Keratinocyte (primary cell): Measurements from ENCODE around the gene PARP9. TPM values are rescaled to one million over a fixed set of nuclear protein-coding genes. Genes with fewer than 3 reads are reported as not detected.

Experiments used
- DNase-seq: peaks from one replicate; pipeline ENCODE4 v3.0.0-alpha.2; 2011; ENCODE audit warnings: low read depth, missing footprints, low spot score
- FAIRE-seq: peaks from 2 replicates; lab custom pipeline; 2011; peaks lifted over from hg19 to GRCh38; lab: Jason Lieb, UNC
- H2AFZ ChIP-seq: 2 replicates; pipeline ENCODE4 v1.6.0; 2012; ENCODE audit warnings: low read length, control low read depth, inconsistent platforms; ENCODE audit not compliant: control insufficient read depth
- H3K27ac ChIP-seq: 2 replicates; pipeline ENCODE4 v1.5.1; 2011; ENCODE audit warnings: low read length; ENCODE audit not compliant: control insufficient read depth, insufficient read depth
- H3K27me3 ChIP-seq: 3 replicates; pipeline ENCODE4 v1.6.0; 2011; ENCODE audit warnings: low read length; ENCODE audit not compliant: control insufficient read depth, insufficient read depth; ENCODE audit errors: extremely low read depth
- H3K36me3 ChIP-seq, 2 experiments: 2 replicates in 1 of 2; 3 replicates in 1 of 2; pipeline ENCODE4 v1.5.1; 2011; ENCODE audit warnings: low read length in 2 of 2, mild to moderate bottlenecking in 1 of 2; ENCODE audit not compliant: control insufficient read depth in 2 of 2, insufficient read depth in 2 of 2; ENCODE audit errors: extremely low read depth in 1 of 2
- H3K4me1 ChIP-seq: 3 replicates; pipeline ENCODE4 v1.5.1; 2011; ENCODE audit warnings: low read length; ENCODE audit not compliant: control insufficient read depth, insufficient read depth; ENCODE audit errors: extremely low read depth
- H3K4me2 ChIP-seq: 3 replicates; pipeline ENCODE4 v1.6.0; 2011; ENCODE audit warnings: low read depth, low read length; ENCODE audit not compliant: control insufficient read depth, insufficient read depth; ENCODE audit errors: extremely low read depth
- H3K4me3 ChIP-seq, 3 experiments: fragments of 200-600 bp in 1 of 3; sonication (generic) in 1 of 3; 2 replicates in 2 of 3; 3 replicates in 1 of 3; pipeline ENCODE4 v1.5.1; 2011 to 2016; ENCODE audit warnings: low read length in 3 of 3, mild to moderate bottlenecking in 3 of 3, control low read depth in 2 of 3, inconsistent platforms in 1 of 3, low read depth in 1 of 3, mixed read lengths in 1 of 3, mixed run types in 1 of 3, moderate library complexity in 1 of 3; ENCODE audit not compliant: control insufficient read depth in 2 of 3, insufficient read depth in 2 of 3; ENCODE audit errors: extremely low read depth in 1 of 3
- H3K79me2 ChIP-seq: 2 replicates; pipeline ENCODE4 v1.6.0; 2012; ENCODE audit warnings: low read length; ENCODE audit not compliant: control insufficient read depth, insufficient read depth
- H3K9ac ChIP-seq: 3 replicates; pipeline ENCODE4 v1.6.0; 2011; ENCODE audit warnings: low read length; ENCODE audit not compliant: control insufficient read depth, insufficient read depth; ENCODE audit errors: extremely low read depth
- H3K9me1 ChIP-seq: 3 replicates; pipeline ENCODE4 v1.6.0; 2011; ENCODE audit warnings: low read length; ENCODE audit not compliant: control insufficient read depth, insufficient read depth; ENCODE audit errors: extremely low read depth
- H3K9me3 ChIP-seq: 2 replicates; pipeline ENCODE4 v1.5.1; 2012; ENCODE audit warnings: low read depth, low read length; ENCODE audit not compliant: control insufficient read depth
- H4K20me1 ChIP-seq: 3 replicates; pipeline ENCODE4 v1.6.0; 2011; ENCODE audit warnings: low read length; ENCODE audit not compliant: control insufficient read depth, insufficient read depth; ENCODE audit errors: extremely low read depth
- EZH2 ChIP-seq: IDR thresholded peaks from one replicate; pipeline ENCODE4 v1.6.1; 2012; ENCODE audit warnings: inconsistent platforms, mild to moderate bottlenecking, low read length, moderate library complexity
- dilution Hi-C: fragments of 300-500 bp; cut with MboI; formaldehyde crosslinking; loops from one replicate; pipeline ENCODE4 v1.7.0; 2020; ENCODE audit warnings: low sequenced_read_pairs; ENCODE audit not compliant: extremely low pct_ligation_motif_present
- polyA plus RNA-seq, 5 experiments: library from polyadenylated mRNA; depleted of rRNA in 3 of 5; stranded (reverse) in 3 of 5; stranded (forward) in 1 of 5; unstranded in 1 of 5; fragments of >200 nt; gene quantifications; 1 replicate in 1 of 5; 2 replicates in 3 of 5; 3 replicates in 1 of 5; pipeline versions ENCODE4 v1.2.1 to v1.2.3, GENCODE V29; 2011 to 2012; ENCODE audit warnings: missing spikeins in 2 of 5, low read depth in 1 of 5, low replicate concordance in 1 of 5
- TF ChIP-seq, protein P1 (sequence below), 3 experiments: IDR thresholded peaks in 1 of 3; conservative IDR thresholded peaks in 1 of 3; optimal IDR thresholded peaks in 1 of 3; 2 replicates in 2 of 3; 3 replicates in 1 of 3; pipeline versions ENCODE3 to v1.5.1; 2011; ENCODE audit warnings: low read length in 3 of 3, mild to moderate bottlenecking in 3 of 3, moderate library complexity in 2 of 3, control low read depth in 1 of 3, inconsistent platforms in 1 of 3; ENCODE audit not compliant: insufficient read depth in 2 of 3; ENCODE audit errors: extremely low read depth in 1 of 3

Gene PARP9
- polyA plus RNA-seq, 1 donor (not counting 4 experiments of a cell fraction or from before 2014, with no cell fraction given) = 70.1 TPM

DNA sequence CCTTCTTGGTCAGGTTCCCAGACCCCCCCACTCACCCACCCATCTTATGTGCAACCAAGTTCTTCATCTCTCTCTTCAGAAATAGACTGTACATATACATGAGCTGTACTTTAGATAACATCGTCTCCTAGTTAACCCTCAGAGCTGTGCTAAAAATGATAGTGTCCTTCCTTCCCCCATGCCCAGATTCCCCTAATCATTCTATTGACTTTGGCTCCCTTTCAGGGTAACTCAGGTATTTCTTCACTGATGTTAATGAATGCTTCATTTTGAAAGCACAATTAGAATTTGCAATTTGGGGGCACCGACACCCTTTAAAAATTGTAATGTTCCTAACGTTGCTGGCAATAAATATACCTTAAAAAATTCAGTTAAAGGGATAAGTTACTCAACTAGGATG, 10.9 kb downstream of the PARP9 start:
- Histone ChIP-seq H3K4me3 (no peak overlapping the region), H4K20me1 (no peaks in the 10 kb centered on the region), H3K36me3 (peaks cover 5 to 32% of the 10 kb centered on the region in 2 experiments), H3K79me2 (no peaks in the 10 kb centered on the region), H3K27ac (no peak overlapping the region), H2AFZ (no peak overlapping the region), H3K9me1 (no peaks in the 10 kb centered on the region), H3K9me3 (no peaks in the 10 kb centered on the region), H3K4me1 (peaks cover 5% of the 10 kb centered on the region), H3K9ac (no peak overlapping the region), H3K4me2 (no peak overlapping the region), H3K27me3 (no peaks in the 10 kb centered on the region)
- no peak for FAIRE-seq
- DNase-seq = no peak
- dilution Hi-C loops = no loop called here
- TF ChIP-seq, protein P1, sequence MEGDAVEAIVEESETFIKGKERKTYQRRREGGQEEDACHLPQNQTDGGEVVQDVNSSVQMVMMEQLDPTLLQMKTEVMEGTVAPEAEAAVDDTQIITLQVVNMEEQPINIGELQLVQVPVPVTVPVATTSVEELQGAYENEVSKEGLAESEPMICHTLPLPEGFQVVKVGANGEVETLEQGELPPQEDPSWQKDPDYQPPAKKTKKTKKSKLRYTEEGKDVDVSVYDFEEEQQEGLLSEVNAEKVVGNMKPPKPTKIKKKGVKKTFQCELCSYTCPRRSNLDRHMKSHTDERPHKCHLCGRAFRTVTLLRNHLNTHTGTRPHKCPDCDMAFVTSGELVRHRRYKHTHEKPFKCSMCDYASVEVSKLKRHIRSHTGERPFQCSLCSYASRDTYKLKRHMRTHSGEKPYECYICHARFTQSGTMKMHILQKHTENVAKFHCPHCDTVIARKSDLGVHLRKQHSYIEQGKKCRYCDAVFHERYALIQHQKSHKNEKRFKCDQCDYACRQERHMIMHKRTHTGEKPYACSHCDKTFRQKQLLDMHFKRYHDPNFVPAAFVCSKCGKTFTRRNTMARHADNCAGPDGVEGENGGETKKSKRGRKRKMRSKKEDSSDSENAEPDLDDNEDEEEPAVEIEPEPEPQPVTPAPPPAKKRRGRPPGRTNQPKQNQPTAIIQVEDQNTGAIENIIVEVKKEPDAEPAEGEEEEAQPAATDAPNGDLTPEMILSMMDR (optimal IDR thresholded peaks at IDR 0.05 in 1 of 3, IDR thresholded peaks at IDR 0.05 in 1 of 3, conservative IDR thresholded peaks at IDR 0.05 in 1 of 3; ENCODE audit: extremely low read depth in 1 of 3, insufficient read depth in 2 of 3, low read length in 3 of 3) = no peak
- no peak for TF ChIP-seq EZH2

DNA sequence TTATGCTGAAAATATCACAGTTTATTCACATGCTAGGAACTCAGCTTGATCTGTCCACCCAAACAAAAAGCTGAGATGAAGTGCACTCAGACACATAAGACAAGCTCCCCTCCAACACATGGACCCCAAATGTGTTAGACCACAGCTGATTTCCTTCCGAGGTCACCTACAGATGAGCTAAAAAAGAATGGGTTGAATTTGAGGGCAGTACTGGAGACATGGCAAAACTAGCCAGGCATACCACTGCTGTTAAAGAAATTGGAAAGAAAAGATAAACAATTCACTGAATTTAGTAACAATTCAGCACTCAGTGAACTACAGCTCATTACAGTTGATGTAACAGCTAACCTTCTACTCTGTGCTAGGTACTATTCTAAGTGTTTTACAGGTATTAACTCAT, 15.5 kb downstream of the PARP9 start:
- no peaks in the 10 kb centered on the region for H3K27me3 ChIP-seq
- H3K4me1 ChIP-seq = no peaks in the 10 kb centered on the region
- no peak overlapping the region for H3K27ac ChIP-seq
- H3K9me3 ChIP-seq = no peaks in the 10 kb centered on the region
- FAIRE-seq (no peak), DNase-seq (no peak)
- TF ChIP-seq EZH2 = no peak
- TF ChIP-seq, protein P1 (optimal IDR thresholded peaks at IDR 0.05 in 1 of 3, IDR thresholded peaks at IDR 0.05 in 1 of 3, conservative IDR thresholded peaks at IDR 0.05 in 1 of 3; ENCODE audit: extremely low read depth in 1 of 3, insufficient read depth in 2 of 3, low read length in 3 of 3) = no peak
- no peaks in the 10 kb centered on the region for H3K79me2 ChIP-seq
- peaks cover 0 to 23% of the 10 kb centered on the region in 2 experiments for H3K36me3 ChIP-seq
- H3K4me2 ChIP-seq = no peak overlapping the region
- dilution Hi-C loops = no loop called here
- no peaks in the 10 kb centered on the region for H3K9me1 ChIP-seq
- no peak overlapping the region for H3K4me3 ChIP-seq
- no peak overlapping the region for H2AFZ ChIP-seq
- H3K9ac ChIP-seq = no peak overlapping the region
- no peaks in the 10 kb centered on the region for H4K20me1 ChIP-seq
